Epithelial cell of proximal tubule (primary cell): ENCODE measurements around the gene TOMT. TPM values are rescaled to one million over a fixed set of nuclear protein-coding genes. Genes with fewer than 3 reads are reported as not detected.

ENCODE experiments used
- DNase-seq: peaks from one replicate; pipeline ENCODE4 v3.0.0-alpha.2; 2011; ENCODE audit warnings: low read depth
- H3K4me3 ChIP-seq: 2 replicates; pipeline ENCODE4 v1.5.1; 2011; ENCODE audit warnings: low read depth, mild to moderate bottlenecking, low read length
- total RNA-seq: library from RNA; depleted of rRNA; stranded (reverse); fragments of >200 nt; gene quantifications from 2 replicates; pipeline ENCODE4 v1.2.3, GENCODE V29; 2015
- TF ChIP-seq, protein P1 (sequence below): conservative IDR thresholded peaks from 2 replicates; pipeline ENCODE4 v1.5.1; 2012; ENCODE audit warnings: low read depth, mild to moderate bottlenecking, low read length

TOMT gene
- total RNA-seq, 1 donor from 2014 or later: not detected

DNA sequence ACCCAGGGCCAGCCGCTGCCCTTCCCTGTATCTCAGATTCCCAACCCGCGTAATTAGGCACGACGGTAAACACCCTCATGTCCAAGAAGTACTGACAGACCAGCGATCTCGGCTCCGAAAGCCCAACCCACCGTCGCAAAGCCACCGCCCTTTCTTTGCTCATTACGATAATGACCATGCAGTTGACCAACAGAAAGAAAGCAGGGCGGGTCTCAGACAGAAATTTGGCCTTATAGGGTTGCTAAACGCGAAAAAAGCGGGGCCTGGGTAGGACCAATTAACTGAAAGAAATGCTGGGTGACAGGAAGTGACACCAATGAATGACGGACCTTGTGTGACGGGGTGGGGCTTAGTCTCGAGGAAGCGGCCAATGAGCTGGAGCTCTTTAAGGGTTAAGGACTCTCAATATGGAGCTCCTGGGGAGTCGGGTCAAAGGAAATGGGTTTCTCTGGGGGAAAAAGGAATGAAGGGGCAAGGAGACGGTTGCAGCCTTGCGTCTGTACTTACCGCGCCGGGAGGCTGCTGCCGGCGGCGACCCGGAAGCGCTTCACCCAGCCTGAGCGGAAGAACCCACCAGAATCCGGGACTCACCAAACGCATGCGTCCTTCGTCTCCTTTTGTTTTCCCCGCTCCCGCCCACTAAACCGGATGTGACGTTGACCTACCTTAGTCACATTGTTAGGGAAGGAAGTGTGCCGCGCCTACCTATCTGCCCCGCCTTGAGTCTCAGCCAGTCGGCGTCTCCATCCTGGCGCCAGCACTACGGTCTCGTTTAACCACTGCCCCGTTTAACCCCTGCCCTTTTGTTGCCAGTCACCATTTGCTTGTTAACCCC lies 6.6 kb downstream of the TOMT start, which contains the start of gene ANAPC15:
ANAPC15 (minus strand) TSS at position 553 of the 835 bp plus-strand sequence. CDS start 1,419 bp downstream, outside the sequence.
- DNase-seq: peak; percentile 99
- H3K4me3 ChIP-seq: peak within 1 kb of the TSS; percentile 76
- TF ChIP-seq, protein P1, sequence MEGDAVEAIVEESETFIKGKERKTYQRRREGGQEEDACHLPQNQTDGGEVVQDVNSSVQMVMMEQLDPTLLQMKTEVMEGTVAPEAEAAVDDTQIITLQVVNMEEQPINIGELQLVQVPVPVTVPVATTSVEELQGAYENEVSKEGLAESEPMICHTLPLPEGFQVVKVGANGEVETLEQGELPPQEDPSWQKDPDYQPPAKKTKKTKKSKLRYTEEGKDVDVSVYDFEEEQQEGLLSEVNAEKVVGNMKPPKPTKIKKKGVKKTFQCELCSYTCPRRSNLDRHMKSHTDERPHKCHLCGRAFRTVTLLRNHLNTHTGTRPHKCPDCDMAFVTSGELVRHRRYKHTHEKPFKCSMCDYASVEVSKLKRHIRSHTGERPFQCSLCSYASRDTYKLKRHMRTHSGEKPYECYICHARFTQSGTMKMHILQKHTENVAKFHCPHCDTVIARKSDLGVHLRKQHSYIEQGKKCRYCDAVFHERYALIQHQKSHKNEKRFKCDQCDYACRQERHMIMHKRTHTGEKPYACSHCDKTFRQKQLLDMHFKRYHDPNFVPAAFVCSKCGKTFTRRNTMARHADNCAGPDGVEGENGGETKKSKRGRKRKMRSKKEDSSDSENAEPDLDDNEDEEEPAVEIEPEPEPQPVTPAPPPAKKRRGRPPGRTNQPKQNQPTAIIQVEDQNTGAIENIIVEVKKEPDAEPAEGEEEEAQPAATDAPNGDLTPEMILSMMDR: no peak

DNA sequence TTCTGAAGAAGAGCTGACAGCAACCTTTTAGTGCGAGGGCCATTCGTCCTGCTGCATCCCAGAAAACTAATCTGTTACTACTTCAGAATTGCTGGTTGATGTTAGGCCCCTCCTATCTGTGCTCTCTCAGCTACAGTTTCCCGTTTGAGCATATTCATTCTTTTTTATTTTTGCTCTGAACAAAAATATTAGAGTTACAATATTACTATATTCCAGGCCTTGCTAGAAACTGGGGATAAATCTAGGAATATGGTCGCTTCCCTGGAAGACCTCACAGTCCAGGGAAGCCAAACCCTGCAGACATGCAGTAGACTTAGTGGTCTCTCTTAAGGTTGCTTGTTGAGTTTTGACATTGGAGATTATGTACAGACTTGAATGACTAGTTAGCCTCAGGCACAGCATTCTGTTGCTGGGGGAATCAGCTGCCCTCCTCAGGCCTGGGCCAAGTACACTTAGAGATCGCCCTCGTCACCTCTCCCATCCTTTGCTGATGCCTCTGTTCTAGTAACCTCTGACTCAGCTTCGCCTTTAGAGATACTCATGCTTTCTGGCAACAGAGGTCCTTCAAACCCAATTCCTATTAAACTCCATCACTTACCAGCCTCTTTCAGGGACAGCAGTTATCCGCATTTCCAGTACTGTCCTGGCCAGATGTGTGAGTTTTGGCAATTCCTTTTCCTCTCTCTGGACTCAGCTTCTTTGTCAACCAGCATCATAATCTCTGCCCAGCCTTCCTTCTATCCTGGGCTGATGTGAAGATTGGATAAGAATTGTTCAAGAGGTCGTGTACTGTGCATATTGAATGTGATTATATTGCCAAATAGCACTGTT lies 7.5 kb downstream of the TOMT start:
- H3K4me3 ChIP-seq: peak overlapping the region; percentile 76
- DNase-seq: no peak
- TF ChIP-seq, protein P1: no peak

DNA sequence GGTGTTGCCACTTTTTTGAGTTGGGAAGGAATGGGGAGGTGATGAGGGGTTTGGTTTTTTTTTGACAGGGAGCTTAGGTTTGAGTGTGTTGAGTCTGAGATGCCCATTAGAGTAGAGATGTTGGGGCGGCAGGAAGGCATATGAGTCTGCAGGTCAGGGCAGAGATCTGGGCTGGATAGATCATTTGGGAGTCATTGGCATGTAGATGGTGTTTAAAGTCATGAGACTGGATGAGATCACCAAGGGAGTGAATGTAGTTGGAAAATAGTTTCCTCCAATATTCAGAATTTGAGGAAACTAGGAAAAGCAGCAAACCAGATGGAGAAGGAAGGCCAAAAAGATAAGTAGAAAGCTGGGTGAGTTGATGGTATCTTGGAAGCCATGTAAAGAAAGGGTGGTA lies 8.8 kb downstream of the TOMT start:
- DNase-seq: no peak
- TF ChIP-seq, protein P1: no peak
- H3K4me3 ChIP-seq: no peak overlapping the region

DNA sequence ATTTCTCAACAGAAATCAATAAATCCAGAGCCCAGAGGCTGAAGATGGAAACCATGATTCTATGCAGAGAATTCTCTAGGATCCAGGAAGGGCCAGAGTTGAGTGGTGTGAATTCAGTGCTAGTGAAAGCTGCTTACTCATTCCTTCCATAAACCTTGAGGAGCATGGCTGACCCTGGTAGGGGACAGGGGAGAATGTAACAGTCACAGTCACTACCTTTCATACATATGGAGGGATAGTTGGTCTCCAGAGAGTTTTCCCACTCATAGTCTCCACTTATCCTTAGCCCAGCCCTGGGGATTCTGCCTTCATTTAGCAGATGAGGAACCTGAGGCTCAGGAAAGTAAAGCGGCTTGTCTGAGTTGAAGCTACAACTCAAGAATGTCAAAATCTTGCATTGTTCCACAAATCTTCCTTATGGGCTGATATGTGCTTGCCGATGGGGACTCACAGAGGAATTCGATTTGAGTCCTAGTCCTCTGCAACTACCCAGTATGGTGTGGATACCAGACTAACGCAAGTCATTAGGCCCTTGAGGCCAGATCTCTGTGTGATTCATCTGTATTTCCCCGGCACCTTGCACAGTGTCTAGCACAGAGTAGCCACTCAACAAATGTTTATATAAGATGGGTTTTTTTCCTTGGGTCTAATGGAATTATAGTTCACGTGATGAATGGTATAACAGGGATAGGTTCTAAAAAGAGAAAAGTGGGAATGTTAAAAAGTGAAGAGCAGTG lies 10.5 kb downstream of the TOMT start:
- no peak for DNase-seq
- TF ChIP-seq, protein P1: no peak
- H3K4me3 ChIP-seq: no peak overlapping the region

DNA sequence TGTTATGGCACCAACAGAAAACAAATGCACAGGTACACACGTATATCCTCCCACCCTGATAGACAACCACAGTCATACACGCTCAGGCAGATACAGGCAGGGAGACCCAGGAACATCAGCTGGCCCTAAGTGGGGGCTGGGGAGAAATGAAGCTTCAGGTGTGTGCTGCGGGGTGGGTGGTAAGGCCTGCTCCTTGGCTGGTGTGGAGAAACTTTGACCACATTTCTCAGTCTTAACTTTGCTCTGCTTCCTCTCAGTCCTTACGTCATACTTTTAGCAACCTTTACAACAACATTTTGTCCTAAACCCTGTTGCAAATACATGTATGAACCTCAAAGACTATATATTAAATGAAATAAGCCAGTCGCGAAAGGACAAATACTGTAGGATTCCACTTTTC lies 13.5 kb downstream of the TOMT start:
- H3K4me3 ChIP-seq: no peak overlapping the region
- no peak for DNase-seq
- TF ChIP-seq, protein P1: no peak

DNA sequence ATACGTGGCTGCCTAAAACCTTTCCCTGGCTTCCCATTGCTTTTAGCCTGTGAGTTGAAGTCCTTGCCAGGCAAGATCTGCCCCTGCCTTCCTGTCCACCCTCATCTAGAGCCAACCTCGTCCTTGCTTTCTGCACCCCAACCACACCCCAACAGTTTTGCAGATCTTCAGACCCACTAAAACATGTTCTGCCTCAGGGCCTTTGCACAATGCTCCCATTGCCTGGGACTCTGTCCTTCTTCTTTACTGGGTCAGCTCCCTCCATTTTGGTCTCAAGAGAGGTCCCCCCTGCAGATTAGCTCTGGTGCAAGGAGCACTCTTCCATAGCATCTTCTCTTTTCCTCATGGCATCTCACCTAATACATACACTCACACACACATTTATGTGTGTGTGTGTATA lies 15.2 kb downstream of the TOMT start:
- TF ChIP-seq, protein P1: no peak
- no peak for DNase-seq
- no peak overlapping the region for H3K4me3 ChIP-seq
